ENCODE measurements around the gene NEU1.
"Not testable (repeated sequence)": the region's sequence is repeated elsewhere in the genome, so short reads cannot be mapped to it uniquely, and the experiment has no call there.

Gene NEU1

DNA sequence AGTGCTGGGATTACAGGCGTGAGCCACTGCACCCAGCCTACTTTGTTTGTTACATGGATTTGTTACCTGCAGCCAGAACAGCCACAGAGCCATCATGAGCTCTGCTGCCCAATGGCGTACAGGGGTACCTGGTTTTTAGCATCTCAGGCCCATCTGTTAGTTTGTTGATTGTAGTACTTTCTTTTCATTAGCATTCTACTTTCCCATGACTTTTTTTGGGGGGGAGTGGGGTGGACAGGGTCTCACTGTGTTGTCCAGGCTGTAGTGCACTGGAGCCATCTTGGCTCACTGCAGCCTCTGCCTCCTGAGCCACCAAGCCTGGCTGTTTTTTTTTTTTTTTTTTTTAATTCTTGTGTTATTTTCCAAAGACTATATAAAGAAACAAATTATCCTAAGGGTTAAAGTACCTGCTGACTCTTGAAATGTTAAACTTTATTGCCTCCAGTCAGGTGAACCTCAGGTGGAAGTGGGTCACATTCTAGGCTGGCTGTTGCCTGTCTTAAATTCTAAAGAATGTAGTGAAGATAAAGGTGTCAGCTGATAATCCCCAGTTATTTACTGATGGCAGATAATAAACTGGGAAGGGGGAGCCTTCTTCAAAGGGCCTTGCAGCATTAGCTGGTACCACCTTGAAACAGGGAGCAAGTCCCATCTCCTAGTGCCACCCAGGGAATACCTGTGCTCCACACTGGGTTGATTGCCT is 15.2 kb downstream of the NEU1 start:
- Histone ChIP-seq H2BK12ac (ENCODE audit: low read length) (no peak overlapping the region), H3K4me2 (ENCODE audit: insufficient read depth, low read length, poor library complexity, severe bottlenecking) (no peak overlapping the region), H3K4me3 (ENCODE audit: low read length in 2 of 2) (no peak overlapping the region), H3K23ac (ENCODE audit: low read depth, low read length, poor library complexity) (no peak overlapping the region), H3K9ac (ENCODE audit: low read depth, low read length, poor library complexity) (no peak overlapping the region), H3K18ac (ENCODE audit: low read length) (no peak overlapping the region), H3K9me3 (replicated peaks in 1 of 2; ENCODE audit: control insufficient read depth in 2 of 2, insufficient read depth in 1 of 2, low read depth in 1 of 2, low read length in 2 of 2) (no peaks in the 10 kb centered on the region), H3K27me3 (ENCODE audit: control insufficient read depth in 3 of 3, insufficient read depth in 3 of 3, low read depth in 1 of 3, low read length in 3 of 3) (no peaks in the 10 kb centered on the region), H4K91ac (ENCODE audit: low read depth, low read length, poor library complexity) (no peak overlapping the region), H2AFZ (ENCODE audit: low read length) (no peak overlapping the region), H2BK120ac (ENCODE audit: low read depth, low read length) (no peak overlapping the region), H3K4me1 (ENCODE audit: control insufficient read depth in 2 of 2, insufficient read depth in 1 of 2, low read depth in 1 of 2, low read length in 2 of 2) (no peaks in the 10 kb centered on the region), H3K79me1 (ENCODE audit: low read depth, low read length) (no peaks in the 10 kb centered on the region), H2BK5ac (ENCODE audit: low read length) (no peak overlapping the region), H3K36me3 (replicated peaks in 1 of 2; ENCODE audit: control insufficient read depth in 2 of 2, insufficient read depth in 2 of 2, low read length in 2 of 2) (peaks cover 0 to 4% of the 10 kb centered on the region in 2 donors), H4K8ac (ENCODE audit: low read depth, low read length) (no peak overlapping the region), H3K27ac (replicated peaks; ENCODE audit: low read length) (no peak overlapping the region), H3K14ac (ENCODE audit: low read length) (no peak overlapping the region), H3K4ac (ENCODE audit: low read length) (no peak overlapping the region), H2BK15ac (ENCODE audit: low read length) (no peak overlapping the region), H2AK5ac (ENCODE audit: low read depth, low read length) (no peak overlapping the region)
- WGBS, 2 donors (ENCODE audit: extremely low coverage in 2 of 2, insufficient read length in 2 of 2, insufficient replicate concordance in 1 of 2): no CpG with 5 or more reads among the region's 2 CpGs
- DNase-seq (ENCODE audit: low spot score): no peak

DNA sequence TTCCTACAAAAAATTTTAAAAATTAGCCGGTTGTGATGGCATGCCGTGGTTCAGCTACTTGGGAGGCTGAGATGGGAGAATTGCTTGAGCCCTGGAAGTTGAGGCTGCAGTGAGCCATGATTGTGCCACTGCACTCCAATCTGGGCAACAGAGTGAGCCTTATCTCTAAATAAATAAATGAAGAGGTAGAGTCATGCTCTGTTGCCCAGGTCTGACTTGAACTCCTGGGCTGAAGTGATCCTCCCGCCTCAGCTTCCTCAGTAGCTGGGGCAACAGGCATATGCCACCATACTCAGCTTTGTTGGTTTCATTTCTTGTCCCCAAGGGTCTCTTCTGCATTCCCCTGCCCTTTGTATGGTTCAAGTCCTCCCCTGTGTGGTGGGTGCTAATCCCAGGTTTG is 18.1 kb downstream of the NEU1 start:
- DNase-seq (ENCODE audit: low spot score): no peak
- no peak overlapping the region for H3K23ac ChIP-seq (ENCODE audit: low read depth, low read length, poor library complexity)
- no CpG with 5 or more reads among the region's 3 CpGs for WGBS, 2 donors (ENCODE audit: extremely low coverage in 2 of 2, insufficient read length in 2 of 2, insufficient replicate concordance in 1 of 2)

DNA sequence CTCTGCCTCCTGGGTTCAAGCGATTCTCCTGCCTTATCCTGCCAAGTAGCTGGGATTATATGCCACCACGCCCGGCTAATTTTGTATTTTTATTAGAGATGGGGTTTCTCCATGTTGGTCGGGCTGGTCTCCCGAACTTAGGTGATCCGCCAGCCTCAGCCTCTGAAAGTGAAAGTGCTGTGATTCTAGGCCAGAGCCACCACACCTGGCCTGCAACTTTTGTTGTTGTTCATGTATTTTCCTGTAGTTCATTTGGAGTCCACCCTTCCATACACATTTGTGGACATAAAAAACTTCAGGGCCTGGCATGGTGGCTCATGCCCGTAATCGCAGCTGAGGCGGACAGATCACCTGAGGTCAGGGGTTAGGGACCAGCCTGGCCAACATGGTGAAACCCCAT is 20.6 kb downstream of the NEU1 start:
- Histone ChIP-seq H4K8ac (ENCODE audit: low read depth, low read length) (no peak overlapping the region), H2AK5ac (ENCODE audit: low read depth, low read length) (no peak overlapping the region), H2BK5ac (ENCODE audit: low read length) (no peak overlapping the region), H3K79me1 (ENCODE audit: low read depth, low read length) (no peaks in the 10 kb centered on the region), H3K4me3 (ENCODE audit: low read length in 2 of 2) (no peak overlapping the region), H4K91ac (ENCODE audit: low read depth, low read length, poor library complexity) (no peak overlapping the region), H3K4me1 (ENCODE audit: control insufficient read depth in 2 of 2, insufficient read depth in 1 of 2, low read depth in 1 of 2, low read length in 2 of 2) (peaks cover 0 to 4% of the 10 kb centered on the region in 2 donors), H2BK120ac (ENCODE audit: low read depth, low read length) (no peak overlapping the region), H2AFZ (ENCODE audit: low read length) (no peak overlapping the region), H3K36me3 (replicated peaks in 1 of 2; ENCODE audit: control insufficient read depth in 2 of 2, insufficient read depth in 2 of 2, low read length in 2 of 2) (peaks cover 35 to 41% of the 10 kb centered on the region in 2 donors), H3K4me2 (ENCODE audit: insufficient read depth, low read length, poor library complexity, severe bottlenecking) (no peak overlapping the region), H3K9me3 (replicated peaks in 1 of 2; ENCODE audit: control insufficient read depth in 2 of 2, insufficient read depth in 1 of 2, low read depth in 1 of 2, low read length in 2 of 2) (peaks cover 0 to 3% of the 10 kb centered on the region in 2 donors), H3K27me3 (ENCODE audit: control insufficient read depth in 3 of 3, insufficient read depth in 3 of 3, low read depth in 1 of 3, low read length in 3 of 3) (no peaks in the 10 kb centered on the region), H3K9ac (ENCODE audit: low read depth, low read length, poor library complexity) (no peak overlapping the region), H3K4ac (ENCODE audit: low read length) (no peak overlapping the region), H2BK12ac (ENCODE audit: low read length) (no peak overlapping the region), H3K18ac (ENCODE audit: low read length) (no peak overlapping the region), H3K23ac (ENCODE audit: low read depth, low read length, poor library complexity) (no peak overlapping the region), H3K14ac (ENCODE audit: low read length) (no peak overlapping the region), H3K27ac (replicated peaks; ENCODE audit: low read length) (no peak overlapping the region), H2BK15ac (ENCODE audit: low read length) (no peak overlapping the region)
- WGBS, 2 donors (ENCODE audit: extremely low coverage in 2 of 2, insufficient read length in 2 of 2, insufficient replicate concordance in 1 of 2): no CpG with 5 or more reads among the region's 9 CpGs
- no peak for DNase-seq (ENCODE audit: low spot score)

More for the DNA sequence above, 18.1 kb downstream of the NEU1 start:
- H3K36me3 ChIP-seq (replicated peaks in 1 of 2; ENCODE audit: control insufficient read depth in 2 of 2, insufficient read depth in 2 of 2, low read length in 2 of 2): peaks cover 16 to 18% of the 10 kb centered on the region in 2 donors
- H2BK5ac ChIP-seq (ENCODE audit: low read length): no peak overlapping the region
- H3K4ac ChIP-seq (ENCODE audit: low read length): no peak overlapping the region
- no peak overlapping the region for H4K8ac ChIP-seq (ENCODE audit: low read depth, low read length)
- no peaks in the 10 kb centered on the region for H3K79me1 ChIP-seq (ENCODE audit: low read depth, low read length)
- no peak overlapping the region for H2BK15ac ChIP-seq (ENCODE audit: low read length)
- no peak overlapping the region for H3K9ac ChIP-seq (ENCODE audit: low read depth, low read length, poor library complexity)
- H3K27me3 ChIP-seq (ENCODE audit: control insufficient read depth in 3 of 3, insufficient read depth in 3 of 3, low read depth in 1 of 3, low read length in 3 of 3): no peaks in the 10 kb centered on the region
- H3K4me1 ChIP-seq (ENCODE audit: control insufficient read depth in 2 of 2, insufficient read depth in 1 of 2, low read depth in 1 of 2, low read length in 2 of 2): no peaks in the 10 kb centered on the region
- H3K9me3 ChIP-seq (replicated peaks in 1 of 2; ENCODE audit: control insufficient read depth in 2 of 2, insufficient read depth in 1 of 2, low read depth in 1 of 2, low read length in 2 of 2): no peaks in the 10 kb centered on the region
- H2AK5ac ChIP-seq (ENCODE audit: low read depth, low read length): no peak overlapping the region
- H3K4me2 ChIP-seq (ENCODE audit: insufficient read depth, low read length, poor library complexity, severe bottlenecking): no peak overlapping the region
- no peak overlapping the region for H3K14ac ChIP-seq (ENCODE audit: low read length)
- no peak overlapping the region for H3K18ac ChIP-seq (ENCODE audit: low read length)
- no peak overlapping the region for H3K4me3 ChIP-seq (ENCODE audit: low read length in 2 of 2)
- no peak overlapping the region for H2AFZ ChIP-seq (ENCODE audit: low read length)
- no peak overlapping the region for H4K91ac ChIP-seq (ENCODE audit: low read depth, low read length, poor library complexity)
- no peak overlapping the region for H2BK12ac ChIP-seq (ENCODE audit: low read length)
- H2BK120ac ChIP-seq (ENCODE audit: low read depth, low read length): no peak overlapping the region
- no peak overlapping the region for H3K27ac ChIP-seq (replicated peaks; ENCODE audit: low read length)

- H2BK120ac ChIP-seq (ENCODE audit: low read depth, low read length); H2AK5ac ChIP-seq (ENCODE audit: low read depth, low read length); H2BK12ac ChIP-seq (ENCODE audit: low read length); DNase-seq (ENCODE audit: low spot score); H3K18ac ChIP-seq (ENCODE audit: low read length); H4K91ac ChIP-seq (ENCODE audit: low read depth, low read length, poor library complexity); H3K4ac ChIP-seq (ENCODE audit: low read length); H3K27me3 ChIP-seq (ENCODE audit: control insufficient read depth in 3 of 3, insufficient read depth in 3 of 3, low read depth in 1 of 3, low read length in 3 of 3); H3K79me1 ChIP-seq (ENCODE audit: low read depth, low read length); H3K4me3 ChIP-seq (ENCODE audit: low read length in 2 of 2); H3K27ac ChIP-seq (replicated peaks; ENCODE audit: low read length); H3K4me2 ChIP-seq (ENCODE audit: insufficient read depth, low read length, poor library complexity, severe bottlenecking); H2BK5ac ChIP-seq (ENCODE audit: low read length); H2AFZ ChIP-seq (ENCODE audit: low read length); H2BK15ac ChIP-seq (ENCODE audit: low read length); H3K14ac ChIP-seq (ENCODE audit: low read length); H3K9ac ChIP-seq (ENCODE audit: low read depth, low read length, poor library complexity); H3K9me3 ChIP-seq (replicated peaks in 1 of 2; ENCODE audit: control insufficient read depth in 2 of 2, insufficient read depth in 1 of 2, low read depth in 1 of 2, low read length in 2 of 2); H3K23ac ChIP-seq (ENCODE audit: low read depth, low read length, poor library complexity); H4K8ac ChIP-seq (ENCODE audit: low read depth, low read length): not testable (repeated sequence)
- peaks cover 41 to 55% of the 10 kb centered on the region in 2 donors for H3K36me3 ChIP-seq (replicated peaks in 1 of 2; ENCODE audit: control insufficient read depth in 2 of 2, insufficient read depth in 2 of 2, low read length in 2 of 2)
- peaks cover 4 to 16% of the 10 kb centered on the region in 2 donors for H3K4me1 ChIP-seq (ENCODE audit: control insufficient read depth in 2 of 2, insufficient read depth in 1 of 2, low read depth in 1 of 2, low read length in 2 of 2)
- no CpG with 5 or more reads among the region's 8 CpGs for WGBS, 2 donors (ENCODE audit: extremely low coverage in 2 of 2, insufficient read length in 2 of 2, insufficient replicate concordance in 1 of 2)
Measured at GRCh38 chr6:31839779-31840126, 22.9 kb downstream of the NEU1 start.
